K562 (cell line): Measurements from ENCODE around the gene SPEG. TPM values are rescaled to one million over a fixed set of nuclear protein-coding genes. Genes with fewer than 3 reads are reported as not detected.

Experiments
- ARID4B ChIP-seq: sonication (generic); formaldehyde crosslinking; IDR thresholded peaks from 2 replicates; pipeline ENCODE4 v1.8.0; 2022; ENCODE audit warnings: mild to moderate bottlenecking, missing genetic modification reagents
- ATF3 ChIP-seq, 2 experiments: fragments of 450-650 bp in 1 of 2; sonication (generic) in 1 of 2; formaldehyde crosslinking in 1 of 2; IDR thresholded peaks in 1 of 2; conservative IDR thresholded peaks in 1 of 2; 2 replicates each; pipeline versions ENCODE4 v1.6.1 to v1.8.1; 2016 to 2023; ENCODE audit warnings: mild to moderate bottlenecking in 2 of 2, moderate library complexity in 2 of 2, inconsistent platforms in 1 of 2, missing genetic modification reagents in 1 of 2
- E2F4 ChIP-seq: sonication (generic); formaldehyde crosslinking; IDR thresholded peaks from 2 replicates; pipeline ENCODE4 v1.8.0; 2022; ENCODE audit warnings: mild to moderate bottlenecking, low read depth, missing genetic modification reagents
- HOXB6 ChIP-seq: fragments of 250-450 bp; sonication (Bioruptor Pico); IDR thresholded peaks from 2 replicates; pipeline ENCODE4 v1.5.1; 2022; ENCODE audit warnings: mild to moderate bottlenecking, borderline replicate concordance
- JUN ChIP-seq, 2 experiments: sonication (generic) in 1 of 2; formaldehyde crosslinking in 1 of 2; IDR thresholded peaks; 2 replicates each; pipeline versions ENCODE4 v1.6.1 to v1.8.0; 2012 to 2022; ENCODE audit warnings: borderline replicate concordance in 2 of 2, mild to moderate bottlenecking in 2 of 2, improper control_type of control experiment in 1 of 2, low read depth in 1 of 2, low read length in 1 of 2, missing genetic modification reagents in 1 of 2
- KDM1A ChIP-seq, 2 experiments: fragments of 450-650 bp; IDR thresholded peaks; 2 replicates each; pipeline ENCODE4 v1.6.1; 2016; ENCODE audit warnings: mild to moderate bottlenecking in 2 of 2
- NFYB ChIP-seq: IDR thresholded peaks from 2 replicates; pipeline ENCODE4 v1.6.1; 2011; ENCODE audit warnings: mild to moderate bottlenecking, moderate library complexity; ENCODE audit not compliant: insufficient read length; ENCODE audit errors: extremely low read depth
- PPARD ChIP-seq: fragments of 250-450 bp; sonication (Bioruptor Pico); IDR thresholded peaks from 2 replicates; pipeline ENCODE4 v1.8.0; 2022; ENCODE audit warnings: inconsistent platforms, mild to moderate bottlenecking, moderate library complexity
- RBFOX2 ChIP-seq: fragments of 200-400 bp; formaldehyde crosslinking; IDR thresholded peaks from 2 replicates; pipeline ENCODE4 v1.6.1; 2017; ENCODE audit warnings: low read depth, mild to moderate bottlenecking, low read length, moderate library complexity
- SMARCE1 ChIP-seq: fragments of 450-650 bp; IDR thresholded peaks from 2 replicates; pipeline ENCODE4 v1.7.1; 2016; ENCODE audit warnings: mild to moderate bottlenecking
- SP1 ChIP-seq: sonication (generic); formaldehyde crosslinking; IDR thresholded peaks from 2 replicates; pipeline ENCODE4 v1.8.1; 2022; ENCODE audit warnings: mild to moderate bottlenecking, missing genetic modification reagents
- TAF9B ChIP-seq: fragments of 450-650 bp; IDR thresholded peaks from 2 replicates; pipeline ENCODE4 v1.6.1; 2018; ENCODE audit warnings: mild to moderate bottlenecking; ENCODE audit not compliant: partially characterized antibody
- TBL1XR1 ChIP-seq, 2 experiments: IDR thresholded peaks; 2 replicates each; pipeline ENCODE4 v1.6.1; 2012; ENCODE audit warnings: improper control_type of control experiment in 2 of 2, low read length in 2 of 2, mild to moderate bottlenecking in 1 of 2
- ZBTB1 ChIP-seq: sonication (generic); formaldehyde crosslinking; IDR thresholded peaks from 2 replicates; pipeline ENCODE4 v1.8.1; 2023; ENCODE audit warnings: missing genetic modification reagents, low read depth, mild to moderate bottlenecking, borderline replicate concordance
- ZNF263 ChIP-seq: sonication (generic); formaldehyde crosslinking; IDR thresholded peaks from 2 replicates; pipeline ENCODE4 v1.8.0; 2022; ENCODE audit warnings: mild to moderate bottlenecking, missing genetic modification reagents, borderline replicate concordance
- polyA plus RNA-seq, 8 experiments: library from polyadenylated mRNA; depleted of rRNA in 4 of 8; stranded (reverse) in 5 of 8; unstranded in 3 of 8; fragments of >200 nt; fragmentation: Nextera tagmentation in 2 of 8; fragmentation: Illumina TruSeq in 1 of 8; extraction: Ambion mirVana in 2 of 8; extraction: Trizol in 1 of 8; gene quantifications; 2 replicates each; pipeline versions ENCODE4 v1.2.1 to v1.2.3, GENCODE V29; 2011 to 2014; ENCODE audit warnings: inconsistent platforms in 1 of 8, missing spikeins in 1 of 8
- total RNA-seq, 7 experiments: library from RNA; depleted of rRNA in 6 of 7; stranded (reverse); fragments of >200 nt in 6 of 7; fragmentation: Illumina TruSeq in 2 of 7; extraction: Trizol in 2 of 7; gene quantifications; 2 replicates each; pipeline versions ENCODE4 v1.2.1 to v1.2.3, GENCODE V29; 2011 to 2021; ENCODE audit warnings: low replicate concordance in 1 of 7

Gene SPEG
- total and polyA plus RNA-seq, 9 of the 15 experiments (the other 6 are each of a cell fraction or from before 2014, with no cell fraction given), result 0.49 to 8.7 (median 3.0) TPM

GRCh38 chr2:219387306-219388120 is 47.1 kb upstream of the SPEG start, which contains the start of gene DNPEP (continued):
- peak; percentile 51; the same call in 1 of the 2 replicates for TF ChIP-seq ZBTB1 (CRISPR knock-in tag)
- TF ChIP-seq RBFOX2, result peak; percentile 75
- TF ChIP-seq ATF3 (IDR thresholded peaks at IDR 0.05), result no peak
- TF ChIP-seq ATF3 (CRISPR knock-in tag; conservative IDR thresholded peaks at IDR 0.05), result no peak
- TF ChIP-seq PPARD, result no peak
- TF ChIP-seq SP1 (CRISPR knock-in tag), result peak; percentile 49
- no peak for TF ChIP-seq JUN (IDR thresholded peaks at IDR 0.05; ENCODE audit: borderline replicate concordance, low read depth, low read length)
- TF ChIP-seq JUN (CRISPR knock-in tag; IDR thresholded peaks at IDR 0.05; ENCODE audit: borderline replicate concordance), result no peak
- peak; percentile 76 for TF ChIP-seq ARID4B (CRISPR knock-in tag)
- TF ChIP-seq HOXB6, result no peak
- no peak for TF ChIP-seq TBL1XR1 (IDR thresholded peaks at IDR 0.05; ENCODE audit: low read length in 2 of 2)
- TF ChIP-seq KDM1A (IDR thresholded peaks at IDR 0.05), result no peak
- TF ChIP-seq E2F4 (CRISPR knock-in tag), result no peak
- TF ChIP-seq ZNF263 (CRISPR knock-in tag), result 0 out of 2 replicates have a peak, but pooled peaks have one; percentile 32
- TF ChIP-seq TAF9B, result peak; percentile 30
- TF ChIP-seq NFYB, result no peak
- TF ChIP-seq SMARCE1, result peak; percentile 50; the same call in 1 of the 2 replicates
